PC-3 (cell line): ENCODE measurements around the gene NFYA.

Experiments used
- CTCF ChIP-seq: fragments of 300-600 bp; sonication (generic); conservative IDR thresholded peaks from 2 replicates; pipeline ENCODE4 v1.5.1; 2017; ENCODE audit warnings: antibody characterized with exemption, low read depth, mild to moderate bottlenecking, low read length
- EZH2 ChIP-seq: fragments of 300-600 bp; sonication (generic); IDR thresholded peaks from one replicate; pipeline ENCODE4 v1.6.1; 2017; ENCODE audit warnings: antibody characterized with exemption, mild to moderate bottlenecking, low read length; ENCODE audit not compliant: unreplicated experiment

DNA sequence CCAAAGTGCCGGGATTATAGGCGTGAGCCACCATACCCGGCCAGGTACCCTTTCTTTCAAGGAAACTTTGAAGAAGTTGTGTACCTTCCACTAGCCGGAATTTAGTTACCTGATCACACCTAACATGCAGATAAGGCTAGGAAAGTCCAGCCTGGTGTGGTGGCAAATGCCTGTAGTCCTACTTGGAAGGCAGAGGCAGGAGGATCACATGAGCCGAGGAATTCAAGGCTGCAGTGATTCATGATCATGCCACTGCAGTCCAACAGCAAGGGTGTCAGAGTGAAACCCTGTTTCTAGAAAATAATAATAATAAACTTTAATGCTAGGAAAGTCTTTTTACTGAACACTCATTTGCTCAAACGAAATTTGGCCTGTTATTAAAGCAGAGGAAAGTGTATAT lies 21.0 kb downstream of the NFYA start:
- TF ChIP-seq CTCF, result no peak
- no peak for TF ChIP-seq EZH2
